WTC11 (cell line): ENCODE results near the gene WDR87.

Source experiments
- ATF3 ChIP-seq: sonication (generic); formaldehyde crosslinking; conservative IDR thresholded peaks from 2 replicates; pipeline ENCODE4 v1.8.1; 2022; ENCODE audit warnings: mild to moderate bottlenecking, missing genetic modification reagents
- CREB1 ChIP-seq: sonication (generic); formaldehyde crosslinking; IDR thresholded peaks from 2 replicates; pipeline ENCODE4 v1.8.0; 2023; ENCODE audit warnings: mild to moderate bottlenecking, missing genetic modification reagents
- CTCF ChIP-seq: fragments of 200-600 bp; IDR thresholded peaks from 2 replicates; pipeline ENCODE4 v1.8.0; 2022; ENCODE audit warnings: antibody characterized with exemption
- RELA ChIP-seq: sonication (generic); formaldehyde crosslinking; IDR thresholded peaks from 2 replicates; pipeline ENCODE4 v1.8.1; 2022; ENCODE audit warnings: missing genetic modification reagents, mild to moderate bottlenecking, borderline replicate concordance

- TF ChIP-seq CTCF (no peak), ATF3 (CRISPR knock-in tag) (no peak), RELA (CRISPR knock-in tag) (no peak), CREB1 (CRISPR knock-in tag) (no peak)
Measured at GRCh38 chr19:37899453-37899852, 6.9 kb downstream of the WDR87 start.
